GM12878 (cell line): ENCODE results near the gene NLRC5.

ENCODE experiments used
- CTCF ChIP-seq, 3 experiments: IDR thresholded peaks in 2 of 3; conservative IDR thresholded peaks in 1 of 3; 2 replicates each; pipeline ENCODE4 v1.5.1; 2011; ENCODE audit warnings: low read depth in 3 of 3, low read length in 3 of 3, mild to moderate bottlenecking in 3 of 3, control low read depth in 2 of 3, moderate library complexity in 2 of 3, inconsistent platforms in 1 of 3, mixed read lengths in 1 of 3; ENCODE audit not compliant: control insufficient read depth in 2 of 3, insufficient read depth in 1 of 3; ENCODE audit errors: extremely low read depth in 1 of 3
- EZH2 ChIP-seq: IDR thresholded peaks from 2 replicates; pipeline ENCODE4 v1.6.1; 2012; ENCODE audit warnings: low read depth, mild to moderate bottlenecking, control low read depth, inconsistent platforms, low read length, borderline replicate concordance; ENCODE audit not compliant: control insufficient read depth
- KDM1A ChIP-seq: fragments of 200-600 bp; sonication (generic); IDR thresholded peaks from 2 replicates; pipeline ENCODE4 v1.6.1; 2016; ENCODE audit warnings: borderline replicate concordance
- POLR2AphosphoS5 ChIP-seq: IDR thresholded peaks from 2 replicates; pipeline ENCODE4 v1.6.1; 2011; ENCODE audit warnings: mild to moderate bottlenecking, low read length, inconsistent platforms
- RB1 ChIP-seq: fragments of 450-650 bp; formaldehyde crosslinking; IDR thresholded peaks from 2 replicates; pipeline ENCODE4 v1.6.1; 2017; ENCODE audit warnings: mild to moderate bottlenecking, borderline replicate concordance

- TF ChIP-seq KDM1A, result no peak
- no peak for TF ChIP-seq CTCF (IDR thresholded peaks at IDR 0.05 in 2 of 3, conservative IDR thresholded peaks at IDR 0.05 in 1 of 3; ENCODE audit: control insufficient read depth in 2 of 3, extremely low read depth in 1 of 3, insufficient read depth in 1 of 3, low read depth in 3 of 3, low read length in 3 of 3)
- no peak for TF ChIP-seq RB1
- no peak for TF ChIP-seq POLR2AphosphoS5
- TF ChIP-seq EZH2, result no peak
Observed at GRCh38 chr16:57036315-57036714, 47.0 kb downstream of the NLRC5 start.
